ENCODE measurements around the gene TBX2.

Gene TBX2

DNA sequence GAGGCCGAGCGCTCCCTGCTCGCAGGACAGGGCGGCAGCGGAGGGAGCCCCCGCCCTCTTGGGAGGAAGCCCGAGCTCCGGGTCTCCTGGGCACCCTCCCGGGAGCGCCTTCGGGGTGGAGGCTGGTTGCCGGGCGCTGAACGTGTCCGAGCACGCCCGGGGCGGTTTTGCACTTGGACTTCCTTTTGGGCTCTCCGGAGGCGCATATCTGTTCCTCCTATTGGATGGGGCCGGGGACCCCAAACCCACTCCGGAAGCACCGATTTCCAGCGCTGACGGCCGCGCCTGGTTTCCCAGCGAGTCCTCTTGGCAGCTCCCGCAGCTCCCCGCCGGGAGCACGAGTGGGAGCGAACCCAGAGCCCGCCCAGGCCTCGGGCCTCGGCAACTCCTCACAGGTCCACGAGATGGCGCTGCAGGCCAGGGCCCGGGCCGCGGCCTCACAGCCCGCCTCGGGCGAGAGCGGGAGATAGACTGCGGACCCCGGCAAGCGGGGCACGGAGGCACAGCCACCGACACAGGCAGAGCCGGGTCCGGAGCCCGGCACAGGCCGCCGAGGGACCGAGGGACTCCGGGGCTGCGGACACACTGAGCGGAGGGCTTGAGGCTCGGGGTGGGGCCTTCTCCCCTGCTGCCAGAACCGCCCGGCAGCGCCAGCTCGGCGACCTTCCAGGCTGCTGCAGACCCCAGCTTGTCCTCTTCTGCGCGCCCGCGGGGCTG, 12.7 kb downstream of the TBX2 start:
- DNase-seq (ENCODE audit: extremely low read depth, low read depth): no peak
- peak overlapping the region; percentile 46 for H3K4me3 ChIP-seq (replicated peaks; ENCODE audit: low read depth, low read length)
- TF ChIP-seq, protein P1, sequence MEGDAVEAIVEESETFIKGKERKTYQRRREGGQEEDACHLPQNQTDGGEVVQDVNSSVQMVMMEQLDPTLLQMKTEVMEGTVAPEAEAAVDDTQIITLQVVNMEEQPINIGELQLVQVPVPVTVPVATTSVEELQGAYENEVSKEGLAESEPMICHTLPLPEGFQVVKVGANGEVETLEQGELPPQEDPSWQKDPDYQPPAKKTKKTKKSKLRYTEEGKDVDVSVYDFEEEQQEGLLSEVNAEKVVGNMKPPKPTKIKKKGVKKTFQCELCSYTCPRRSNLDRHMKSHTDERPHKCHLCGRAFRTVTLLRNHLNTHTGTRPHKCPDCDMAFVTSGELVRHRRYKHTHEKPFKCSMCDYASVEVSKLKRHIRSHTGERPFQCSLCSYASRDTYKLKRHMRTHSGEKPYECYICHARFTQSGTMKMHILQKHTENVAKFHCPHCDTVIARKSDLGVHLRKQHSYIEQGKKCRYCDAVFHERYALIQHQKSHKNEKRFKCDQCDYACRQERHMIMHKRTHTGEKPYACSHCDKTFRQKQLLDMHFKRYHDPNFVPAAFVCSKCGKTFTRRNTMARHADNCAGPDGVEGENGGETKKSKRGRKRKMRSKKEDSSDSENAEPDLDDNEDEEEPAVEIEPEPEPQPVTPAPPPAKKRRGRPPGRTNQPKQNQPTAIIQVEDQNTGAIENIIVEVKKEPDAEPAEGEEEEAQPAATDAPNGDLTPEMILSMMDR (IDR thresholded peaks at IDR 0.05; ENCODE audit: low read depth, low read length, missing control alignments): peak; percentile 90

DNA sequence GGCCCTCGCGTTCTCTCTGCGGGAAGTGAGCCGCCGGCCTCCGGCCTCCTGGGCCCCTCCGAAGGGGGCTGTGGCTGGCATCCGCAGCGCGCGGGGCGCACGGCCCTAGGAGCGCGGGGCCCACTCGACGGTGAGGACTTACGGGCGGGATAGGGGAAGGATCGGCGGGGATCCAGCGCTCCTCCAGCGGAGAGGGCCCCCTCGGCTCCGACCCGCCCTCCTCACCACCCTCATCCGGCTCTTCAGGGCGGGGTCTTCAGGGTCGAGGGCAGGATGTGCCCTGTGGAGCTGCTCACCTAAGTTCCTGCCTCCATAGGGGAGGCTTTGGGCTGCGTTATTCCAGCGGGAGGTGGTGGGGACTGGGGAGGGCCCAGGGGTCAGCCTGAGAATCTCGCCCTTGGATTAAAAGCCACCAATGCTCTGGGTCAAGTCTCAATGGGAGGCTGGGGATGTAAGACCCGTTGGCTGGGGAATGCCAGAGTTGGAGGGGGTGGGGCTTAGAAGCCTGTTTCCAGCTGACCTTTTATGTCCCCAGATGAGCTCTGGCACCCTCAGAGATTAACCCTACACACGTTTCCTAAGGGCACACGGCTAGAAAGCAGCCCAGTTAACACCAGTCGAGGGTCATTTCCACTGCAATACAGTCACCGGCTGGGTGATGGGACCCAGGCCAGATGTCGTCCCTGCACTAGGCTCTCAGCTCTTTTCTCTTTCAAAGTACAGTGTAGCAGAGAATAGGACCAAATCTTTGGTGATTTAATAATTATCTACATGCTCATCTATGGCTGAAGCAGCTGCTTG, 13.4 kb downstream of the TBX2 start:
- no peak for DNase-seq (ENCODE audit: extremely low read depth, low read depth)
- peak overlapping the region; percentile 46 for H3K4me3 ChIP-seq (replicated peaks; ENCODE audit: low read depth, low read length)
- TF ChIP-seq, protein P1 (IDR thresholded peaks at IDR 0.05; ENCODE audit: low read depth, low read length, missing control alignments): no peak

DNA sequence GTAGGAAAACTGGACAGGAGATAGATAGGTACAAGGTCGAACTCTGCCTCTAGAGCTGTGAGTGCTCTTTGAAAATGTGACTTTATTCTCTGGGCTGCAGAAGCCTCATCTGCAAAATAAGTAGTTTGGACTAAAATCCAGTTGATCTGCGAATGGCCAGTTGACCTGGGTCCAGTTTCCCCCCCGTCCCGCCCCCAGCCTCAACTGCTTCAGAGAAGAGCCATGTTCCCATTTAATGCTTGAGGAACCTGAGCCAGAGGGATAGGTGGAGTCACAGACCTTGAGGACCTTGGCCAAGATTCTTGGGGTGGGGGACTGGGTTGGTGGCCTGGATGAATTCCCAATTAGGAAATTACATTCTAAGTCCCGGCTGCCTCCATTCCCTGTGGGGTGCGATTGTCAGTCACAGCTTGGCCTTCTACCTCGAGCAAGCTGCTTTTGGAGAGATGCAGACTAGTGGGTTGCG, 14.1 kb downstream of the TBX2 start:
- DNase-seq (ENCODE audit: extremely low read depth, low read depth): no peak
- TF ChIP-seq, protein P1 (IDR thresholded peaks at IDR 0.05; ENCODE audit: low read depth, low read length, missing control alignments): no peak
- peak overlapping the region; percentile 46; the same call in 1 of the 2 replicates for H3K4me3 ChIP-seq (replicated peaks; ENCODE audit: low read depth, low read length)

DNA sequence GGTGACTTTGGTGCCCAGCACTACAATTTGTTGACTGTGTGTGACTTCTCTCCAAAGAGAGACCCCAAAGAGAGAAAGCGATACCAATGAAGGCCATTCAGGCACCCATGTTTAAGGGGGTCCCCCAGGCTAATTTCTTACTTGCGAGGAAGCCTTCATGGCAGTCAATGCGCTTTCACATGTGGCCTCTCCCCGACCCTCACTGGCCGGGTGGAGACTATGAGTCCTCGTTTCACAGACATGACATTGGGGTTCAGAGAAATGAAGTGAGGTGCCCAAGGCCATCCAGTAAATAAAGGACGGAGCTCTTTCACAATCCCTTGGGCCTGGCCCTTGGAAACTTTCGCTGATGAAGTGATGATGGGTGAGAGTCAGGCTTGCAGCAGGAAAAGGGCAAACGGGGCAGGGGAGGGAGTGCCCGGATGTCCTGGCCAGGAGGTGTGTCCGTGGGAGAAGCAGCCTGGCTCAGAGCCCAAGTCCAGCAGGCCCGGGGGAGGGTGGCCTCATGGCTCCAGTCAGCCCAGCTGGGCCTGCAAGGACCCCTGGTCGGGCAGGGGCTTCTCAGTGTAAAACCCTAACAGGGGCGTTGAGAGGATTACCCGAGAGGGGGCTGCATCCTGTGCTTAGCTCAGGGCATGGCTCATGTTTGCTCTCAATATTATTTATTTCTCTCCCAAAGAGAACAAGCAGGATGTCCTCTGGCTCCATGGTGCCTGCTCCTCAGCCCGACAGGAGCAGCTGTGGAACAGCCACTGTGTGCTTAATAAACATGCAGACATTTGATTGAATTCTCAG, 14.7 kb downstream of the TBX2 start:
- no peak for DNase-seq (ENCODE audit: extremely low read depth, low read depth)
- TF ChIP-seq, protein P1 (IDR thresholded peaks at IDR 0.05; ENCODE audit: low read depth, low read length, missing control alignments): no peak
- no peak overlapping the region for H3K4me3 ChIP-seq (replicated peaks; ENCODE audit: low read depth, low read length)

DNA sequence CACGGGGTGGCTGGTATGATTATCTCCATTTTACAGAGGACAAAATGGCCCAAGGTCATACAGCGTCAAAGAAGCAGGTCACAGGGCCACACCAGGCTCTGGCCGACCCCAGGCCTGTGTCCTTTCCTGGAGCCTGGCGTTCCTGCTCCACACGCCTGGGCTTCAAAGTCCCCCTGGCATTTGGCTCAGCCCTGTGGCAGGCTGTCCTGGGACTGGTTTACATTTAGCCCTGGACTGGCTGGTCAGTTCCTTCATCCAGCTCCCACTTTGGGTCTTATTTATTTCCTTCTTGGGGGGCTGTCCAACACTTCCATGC, 15.3 kb downstream of the TBX2 start:
- TF ChIP-seq, protein P1 (IDR thresholded peaks at IDR 0.05; ENCODE audit: low read depth, low read length, missing control alignments): no peak
- DNase-seq (ENCODE audit: extremely low read depth, low read depth): no peak
- H3K4me3 ChIP-seq (replicated peaks; ENCODE audit: low read depth, low read length): no peak overlapping the region

DNA sequence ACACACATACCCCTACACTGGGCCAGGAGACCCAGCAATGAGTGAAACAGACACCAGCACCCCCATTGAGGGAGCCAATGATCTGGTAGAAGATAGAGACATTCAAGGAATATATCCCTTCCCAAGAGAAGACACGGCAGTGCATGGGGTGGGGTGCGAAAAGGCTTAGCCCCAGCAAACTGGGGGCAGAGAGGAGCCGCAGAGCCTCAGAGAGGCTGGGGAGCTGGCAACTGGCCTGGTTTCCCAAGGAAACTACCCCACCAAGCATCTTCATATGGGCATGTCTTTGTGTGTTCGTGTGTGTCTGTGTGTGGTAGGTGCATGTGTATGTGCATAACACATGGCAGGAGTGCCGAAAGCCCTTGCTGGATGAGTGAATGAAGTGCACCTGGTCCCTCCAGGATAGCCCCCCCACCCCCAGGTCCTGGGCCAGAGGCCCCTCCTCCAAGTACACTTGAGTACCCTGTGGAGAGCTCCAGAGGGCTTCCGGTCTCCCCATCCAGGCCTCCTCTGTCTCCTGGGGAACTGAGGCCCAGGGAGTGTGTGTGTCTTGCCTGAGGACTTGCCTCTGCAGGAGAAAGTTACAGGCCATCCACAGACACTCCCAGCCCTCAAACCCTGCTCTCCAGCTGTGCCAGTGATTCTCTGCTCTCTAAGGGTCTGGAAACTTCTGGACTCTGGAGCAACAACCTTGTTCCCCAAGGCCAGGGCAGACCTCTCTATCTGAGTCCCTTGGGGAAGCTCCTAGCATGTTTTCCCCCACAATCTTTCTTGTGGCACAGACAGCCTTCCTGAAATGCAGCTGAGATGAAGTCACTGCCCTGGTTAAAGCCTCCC, 15.9 kb downstream of the TBX2 start:
- no peak overlapping the region for H3K4me3 ChIP-seq (replicated peaks; ENCODE audit: low read depth, low read length)
- TF ChIP-seq, protein P1 (IDR thresholded peaks at IDR 0.05; ENCODE audit: low read depth, low read length, missing control alignments): no peak
- DNase-seq (ENCODE audit: extremely low read depth, low read depth): no peak
